OCI-LY3 (cell line): Measurements from ENCODE around the gene EPHB4.

Experiments used
- H2AFZ ChIP-seq: fragments of 200-600, 300-600 bp; shearing (Covaris generic); 2 replicates; pipeline ENCODE4 v1.6.0; 2014; ENCODE audit warnings: antibody characterized with exemption, low read depth, low read length
- H3K27ac ChIP-seq: fragments of 200-600, 300-600 bp; sonication (generic); 2 replicates; pipeline ENCODE4 v1.5.1; 2014; ENCODE audit warnings: mild to moderate bottlenecking, low read length, moderate library complexity, mixed read lengths
- H3K27me3 ChIP-seq: fragments of 200-600, 300-600 bp; sonication (generic); 2 replicates; pipeline ENCODE4 v1.6.1; 2014; ENCODE audit warnings: low read depth, low read length, mixed read lengths
- H3K36me3 ChIP-seq: fragments of 200-600, 300-600 bp; sonication (generic); replicated peaks from 2 replicates; pipeline ENCODE3; 2014; ENCODE audit warnings: low read depth, low read length, mixed read lengths
- H3K4me1 ChIP-seq: fragments of 300-600, 200-600 bp; sonication (generic); 2 replicates; pipeline ENCODE4 v1.6.1; 2014; ENCODE audit warnings: low read length, mixed read lengths
- H3K4me2 ChIP-seq: fragments of 200-600, 300-600 bp; sonication (generic); 2 replicates; pipeline ENCODE4 v1.6.1; 2014; ENCODE audit warnings: low read length, mixed read lengths
- H3K4me3 ChIP-seq: fragments of 300-600, 200-600 bp; sonication (generic); 2 replicates; pipeline ENCODE4 v1.5.1; 2014; ENCODE audit warnings: antibody characterized with exemption, mild to moderate bottlenecking, low read length, moderate library complexity
- H3K79me2 ChIP-seq: fragments of 300-600, 200-600 bp; shearing (Covaris generic); 2 replicates; pipeline ENCODE4 v1.6.1; 2014; ENCODE audit warnings: mild to moderate bottlenecking, low read length, mixed read lengths
- H3K9ac ChIP-seq: fragments of 300-600, 200-600 bp; shearing (Covaris generic); 2 replicates; pipeline ENCODE4 v1.6.0; 2014; ENCODE audit warnings: mild to moderate bottlenecking, low read length, moderate library complexity
- H3K9me3 ChIP-seq: fragments of 200-600, 300-600 bp; shearing (Covaris generic); 2 replicates; pipeline ENCODE4 v1.6.1; 2014; ENCODE audit warnings: low read length, mixed read lengths; ENCODE audit not compliant: insufficient read depth
- H4K20me1 ChIP-seq: fragments of 200-600, 300-600 bp; sonication (generic); 2 replicates; pipeline ENCODE4 v1.6.1; 2016; ENCODE audit warnings: low read length, mixed read lengths; ENCODE audit not compliant: insufficient read depth
- CTCF ChIP-seq: fragments of 200-600, 300-600 bp; sonication (generic); IDR thresholded peaks from 2 replicates; pipeline ENCODE4 v1.5.1; 2014; ENCODE audit warnings: antibody characterized with exemption, low read length, low read depth
- EZH2phosphoT487 ChIP-seq: fragments of 200-600 bp; shearing (Covaris generic); IDR thresholded peaks from 2 replicates; pipeline ENCODE4 v1.6.1; 2018; ENCODE audit warnings: antibody characterized with exemption, mixed run types, low read depth

The EPHB4 gene

GRCh38 chr7:100785878-100786277 is 41.4 kb downstream of the EPHB4 start:
- Histone ChIP-seq H3K4me2 (no peak overlapping the region), H3K36me3 (no peaks in the 10 kb centered on the region), H3K4me1 (no peaks in the 10 kb centered on the region), H3K27ac (no peak overlapping the region), H2AFZ (no peak overlapping the region), H3K4me3 (no peak overlapping the region), H3K79me2 (no peaks in the 10 kb centered on the region), H3K9ac (no peak overlapping the region), H3K9me3 (no peaks in the 10 kb centered on the region), H3K27me3 (no peaks in the 10 kb centered on the region), H4K20me1 (no peaks in the 10 kb centered on the region)
- TF ChIP-seq CTCF = no peak
- no peak for TF ChIP-seq EZH2phosphoT487

GRCh38 chr7:100783804-100784203 is 43.5 kb downstream of the EPHB4 start:
- H2AFZ ChIP-seq = no peak overlapping the region
- no peaks in the 10 kb centered on the region for H3K79me2 ChIP-seq
- H3K27ac ChIP-seq = no peak overlapping the region
- no peaks in the 10 kb centered on the region for H3K36me3 ChIP-seq
- H3K27me3 ChIP-seq = no peaks in the 10 kb centered on the region
- H3K4me2 ChIP-seq = no peak overlapping the region
- no peak for TF ChIP-seq EZH2phosphoT487
- TF ChIP-seq CTCF = no peak
- H4K20me1 ChIP-seq = no peaks in the 10 kb centered on the region
- H3K9ac ChIP-seq = no peak overlapping the region
- H3K4me1 ChIP-seq = no peaks in the 10 kb centered on the region
- no peaks in the 10 kb centered on the region for H3K9me3 ChIP-seq
- no peak overlapping the region for H3K4me3 ChIP-seq

GRCh38 chr7:100781255-100781654 is 46.1 kb downstream of the EPHB4 start:
- H3K79me2 ChIP-seq = no peaks in the 10 kb centered on the region
- no peak overlapping the region for H3K4me3 ChIP-seq
- no peaks in the 10 kb centered on the region for H3K9me3 ChIP-seq
- H4K20me1 ChIP-seq = no peaks in the 10 kb centered on the region
- no peaks in the 10 kb centered on the region for H3K27me3 ChIP-seq
- H3K9ac ChIP-seq = no peak overlapping the region
- H3K36me3 ChIP-seq = no peaks in the 10 kb centered on the region
- no peaks in the 10 kb centered on the region for H3K4me1 ChIP-seq
- no peak overlapping the region for H3K27ac ChIP-seq
- TF ChIP-seq EZH2phosphoT487 = no peak
- no peak for TF ChIP-seq CTCF
- no peak overlapping the region for H3K4me2 ChIP-seq
- no peak overlapping the region for H2AFZ ChIP-seq

GRCh38 chr7:100779359-100779758 is 48.0 kb downstream of the EPHB4 start:
- Histone ChIP-seq H3K9ac (no peak overlapping the region), H3K9me3 (no peaks in the 10 kb centered on the region), H3K27ac (no peak overlapping the region), H3K27me3 (no peaks in the 10 kb centered on the region), H3K36me3 (no peaks in the 10 kb centered on the region), H2AFZ (no peak overlapping the region), H3K4me3 (no peak overlapping the region), H4K20me1 (no peaks in the 10 kb centered on the region), H3K4me1 (no peaks in the 10 kb centered on the region), H3K4me2 (no peak overlapping the region), H3K79me2 (no peaks in the 10 kb centered on the region)
- no peak for TF ChIP-seq EZH2phosphoT487
- TF ChIP-seq CTCF = no peak
